Fibroblast of lung (primary cell): ENCODE data around the gene LINS1. TPM values are rescaled to one million over a fixed set of nuclear protein-coding genes. Genes with fewer than 3 reads are reported as not detected.
"Not testable (repeated sequence)": the region's sequence is repeated elsewhere in the genome, so short reads cannot be mapped to it uniquely, and the experiment has no call there.

Experiments used
- DNase-seq, 2 donors: peaks; one replicate each; pipeline versions ENCODE4 v3.0.0 to v3.0.0-alpha.2; 2010; ENCODE audit warnings: low read depth in 2 of 2
- H2AFZ ChIP-seq: 2 replicates; pipeline ENCODE4 v1.5.1; 2012; ENCODE audit warnings: low read length, control low read depth, inconsistent platforms
- H3K27ac ChIP-seq: 2 replicates; pipeline ENCODE4 v1.5.1; 2011; ENCODE audit warnings: low read length, control low read depth; ENCODE audit not compliant: insufficient read depth
- H3K27me3 ChIP-seq: 2 replicates; pipeline ENCODE4 v1.5.1; 2011; ENCODE audit warnings: mild to moderate bottlenecking, low read length; ENCODE audit not compliant: control insufficient read depth, insufficient read depth
- H3K36me3 ChIP-seq: 2 replicates; pipeline ENCODE4 v1.5.1; 2011; ENCODE audit warnings: low read length; ENCODE audit not compliant: control insufficient read depth, insufficient read depth
- H3K4me1 ChIP-seq: 2 replicates; pipeline ENCODE4 v1.5.1; 2011; ENCODE audit warnings: low read length; ENCODE audit not compliant: control insufficient read depth, insufficient read depth; ENCODE audit errors: extremely low read depth
- H3K4me2 ChIP-seq: 2 replicates; pipeline ENCODE4 v1.5.1; 2011; ENCODE audit warnings: low read length, control low read depth; ENCODE audit not compliant: insufficient read depth; ENCODE audit errors: extremely low read depth
- H3K4me3 ChIP-seq, 4 experiments: fragments of 200-600 bp in 1 of 4; sonication (generic) in 1 of 4; replicated peaks in 1 of 4; 2 replicates each; pipeline ENCODE4 v1.5.1; 2011 to 2016; ENCODE audit warnings: low read length in 4 of 4, low read depth in 3 of 4, mild to moderate bottlenecking in 3 of 4, control low read depth in 2 of 4, inconsistent platforms in 1 of 4, mixed read lengths in 1 of 4; ENCODE audit not compliant: insufficient read depth in 1 of 4; ENCODE audit errors: control extremely low read depth in 1 of 4
- H3K79me2 ChIP-seq: 2 replicates; pipeline ENCODE4 v1.5.1; 2012; ENCODE audit warnings: mild to moderate bottlenecking, low read length, inconsistent platforms; ENCODE audit not compliant: control insufficient read depth, insufficient read depth
- H3K9ac ChIP-seq: 2 replicates; pipeline ENCODE4 v1.5.1; 2011; ENCODE audit warnings: mild to moderate bottlenecking, low read length, control low read depth; ENCODE audit not compliant: insufficient read depth
- H3K9me3 ChIP-seq: 2 replicates; pipeline ENCODE4 v1.5.1; 2012; ENCODE audit warnings: low read depth, low read length; ENCODE audit not compliant: control insufficient read depth, insufficient read depth
- H4K20me1 ChIP-seq: 2 replicates; pipeline ENCODE4 v1.5.1; 2011; ENCODE audit warnings: low read length; ENCODE audit not compliant: control insufficient read depth, insufficient read depth; ENCODE audit errors: extremely low read depth
- EZH2 ChIP-seq: IDR thresholded peaks from 2 replicates; pipeline ENCODE4 v1.5.1; 2012; ENCODE audit warnings: low read length, control low read depth, mild to moderate bottlenecking; ENCODE audit errors: missing control alignments
- polyA plus RNA-seq, 2 donors: library from polyadenylated mRNA; depleted of rRNA in 1 of 2; stranded (reverse) in 1 of 2; unstranded in 1 of 2; fragments of >200 nt; gene quantifications; 2 replicates each; pipeline ENCODE4 v1.2.1, GENCODE V29; 2011 to 2012; ENCODE audit warnings: missing spikeins in 1 of 2
- total RNA-seq: library from RNA; depleted of rRNA; stranded (reverse); fragments of >200 nt; gene quantifications from 2 replicates; pipeline ENCODE4 v1.2.1, GENCODE V29; 2014
- TF ChIP-seq, protein P1 (sequence below), 2 donors: IDR thresholded peaks in 1 of 2; conservative IDR thresholded peaks in 1 of 2; 1 replicate in 1 of 2; 2 replicates in 1 of 2; pipeline ENCODE4 v1.5.1; 2011 to 2012; ENCODE audit warnings: low read length in 2 of 2, control low read depth in 1 of 2, inconsistent platforms in 1 of 2, low read depth in 1 of 2, mild to moderate bottlenecking in 1 of 2

LINS1 gene
- total and polyA plus RNA-seq, 2 donors (not counting 1 experiment from before 2014, with no cell fraction given): 7.3 to 9.4 TPM

DNA sequence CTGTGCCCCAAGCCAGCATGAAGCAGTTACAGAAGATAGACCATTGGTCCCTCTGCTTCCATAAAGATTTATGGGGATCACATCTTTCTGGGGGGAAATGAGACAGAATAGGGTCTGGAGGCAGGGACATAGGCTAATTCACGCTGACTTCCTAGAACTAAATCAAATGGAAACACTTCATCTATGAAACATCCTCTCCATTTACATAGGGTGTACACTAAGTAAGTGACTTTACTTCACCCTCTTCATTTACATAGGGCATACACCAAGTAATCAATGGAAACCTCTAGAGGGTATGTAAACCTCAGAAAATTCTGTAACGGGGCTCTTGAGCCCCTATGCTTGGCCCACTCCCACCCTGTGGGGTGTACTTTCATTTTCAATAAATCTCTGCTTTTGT is 10.1 kb downstream of the LINS1 start:
- H3K9ac ChIP-seq: no peak overlapping the region
- H3K27ac ChIP-seq: no peak overlapping the region
- peaks cover 11% of the 10 kb centered on the region for H3K79me2 ChIP-seq
- no peaks in the 10 kb centered on the region for H3K9me3 ChIP-seq
- H3K4me3 ChIP-seq: no peak overlapping the region
- no peak for TF ChIP-seq EZH2
- TF ChIP-seq, protein P1, sequence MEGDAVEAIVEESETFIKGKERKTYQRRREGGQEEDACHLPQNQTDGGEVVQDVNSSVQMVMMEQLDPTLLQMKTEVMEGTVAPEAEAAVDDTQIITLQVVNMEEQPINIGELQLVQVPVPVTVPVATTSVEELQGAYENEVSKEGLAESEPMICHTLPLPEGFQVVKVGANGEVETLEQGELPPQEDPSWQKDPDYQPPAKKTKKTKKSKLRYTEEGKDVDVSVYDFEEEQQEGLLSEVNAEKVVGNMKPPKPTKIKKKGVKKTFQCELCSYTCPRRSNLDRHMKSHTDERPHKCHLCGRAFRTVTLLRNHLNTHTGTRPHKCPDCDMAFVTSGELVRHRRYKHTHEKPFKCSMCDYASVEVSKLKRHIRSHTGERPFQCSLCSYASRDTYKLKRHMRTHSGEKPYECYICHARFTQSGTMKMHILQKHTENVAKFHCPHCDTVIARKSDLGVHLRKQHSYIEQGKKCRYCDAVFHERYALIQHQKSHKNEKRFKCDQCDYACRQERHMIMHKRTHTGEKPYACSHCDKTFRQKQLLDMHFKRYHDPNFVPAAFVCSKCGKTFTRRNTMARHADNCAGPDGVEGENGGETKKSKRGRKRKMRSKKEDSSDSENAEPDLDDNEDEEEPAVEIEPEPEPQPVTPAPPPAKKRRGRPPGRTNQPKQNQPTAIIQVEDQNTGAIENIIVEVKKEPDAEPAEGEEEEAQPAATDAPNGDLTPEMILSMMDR (conservative IDR thresholded peaks at IDR 0.05 in 1 of 2, IDR thresholded peaks at IDR 0.05 in 1 of 2; ENCODE audit: low read depth in 1 of 2, low read length in 2 of 2): no peak
- no peak overlapping the region for H2AFZ ChIP-seq
- H3K36me3 ChIP-seq: no peaks in the 10 kb centered on the region
- no peaks in the 10 kb centered on the region for H3K4me1 ChIP-seq
- no peak for DNase-seq
- no peak overlapping the region for H3K4me2 ChIP-seq
- no peaks in the 10 kb centered on the region for H3K27me3 ChIP-seq
- H4K20me1 ChIP-seq: no peaks in the 10 kb centered on the region

DNA sequence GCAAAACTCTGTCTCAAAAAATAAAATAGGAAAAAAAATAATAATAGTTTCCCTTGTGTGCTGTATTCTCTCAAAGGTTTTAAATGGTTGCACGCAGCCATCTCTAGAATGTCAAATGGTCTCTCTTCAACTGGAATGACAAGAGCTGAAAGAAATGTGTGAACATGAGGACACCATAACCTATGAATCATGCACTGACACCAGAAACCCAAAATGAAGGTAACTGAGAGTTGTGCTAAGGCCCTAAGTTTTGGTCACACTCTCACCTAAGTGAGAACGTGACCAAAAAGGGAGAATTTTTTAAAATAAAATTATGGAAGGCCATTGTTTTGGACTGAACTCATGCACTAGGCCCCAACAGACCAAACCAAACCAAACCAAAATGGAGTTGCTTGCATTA is 10.8 kb downstream of the LINS1 start:
- not testable (repeated sequence) for H3K27ac ChIP-seq, H3K79me2 ChIP-seq, H3K4me2 ChIP-seq, DNase-seq, H4K20me1 ChIP-seq, H3K4me3 ChIP-seq, H3K4me1 ChIP-seq, H3K36me3 ChIP-seq, H3K9ac ChIP-seq, H3K9me3 ChIP-seq, H3K27me3 ChIP-seq, H2AFZ ChIP-seq

DNA sequence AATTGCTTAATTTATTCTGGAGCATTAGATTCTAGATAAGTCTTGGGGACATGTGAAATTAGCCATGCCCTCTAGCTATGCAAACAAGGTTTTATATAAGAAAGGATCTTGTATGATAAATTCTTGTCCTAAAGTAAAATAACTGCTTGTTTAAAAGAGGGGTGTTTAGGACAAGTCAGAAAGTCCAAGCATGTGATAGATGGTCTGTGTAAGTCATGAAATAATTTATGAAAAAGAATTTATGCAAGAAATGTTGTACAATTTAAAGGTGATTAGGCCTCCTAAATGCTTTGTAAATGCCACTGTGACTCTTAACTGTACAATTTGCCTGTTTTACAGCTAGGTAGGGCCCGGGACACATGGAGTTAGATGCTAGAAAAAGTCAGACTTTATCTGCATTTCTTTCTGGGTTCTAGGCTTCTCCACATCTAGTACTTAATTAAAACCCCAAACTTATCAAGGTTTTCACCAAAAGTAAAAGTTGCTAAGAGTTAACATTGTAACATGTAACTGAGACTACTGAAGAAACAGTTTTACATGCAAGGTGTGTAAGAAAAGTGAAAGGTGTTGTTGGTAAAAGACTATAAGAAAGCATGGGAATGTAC is 13.2 kb downstream of the LINS1 start:
- DNase-seq: peak; percentile 17 to 22
- Histone ChIP-seq H4K20me1 (no peaks in the 10 kb centered on the region), H3K4me3 (no peak overlapping the region), H3K4me1 (no peaks in the 10 kb centered on the region), H3K9ac (no peak overlapping the region), H3K36me3 (no peaks in the 10 kb centered on the region), H3K9me3 (no peaks in the 10 kb centered on the region), H3K27me3 (no peaks in the 10 kb centered on the region), H3K4me2 (no peak overlapping the region), H2AFZ (no peak overlapping the region), H3K27ac (no peak overlapping the region), H3K79me2 (peaks cover 2% of the 10 kb centered on the region)
- TF ChIP-seq EZH2: no peak
- TF ChIP-seq, protein P1 (conservative IDR thresholded peaks at IDR 0.05 in 1 of 2, IDR thresholded peaks at IDR 0.05 in 1 of 2; ENCODE audit: low read depth in 1 of 2, low read length in 2 of 2): no peak
